SK-N-SH treated with all-trans-retinoic acid at 6 μM for 48 hours (cell line): ENCODE measurements around the gene S100A7.

Experiments used
- BACH2 ChIP-seq: fragments of 250-450 bp; sonication (Bioruptor Pico); IDR thresholded peaks from 2 replicates; pipeline ENCODE4 v1.9.0; 2021; ENCODE audit warnings: mild to moderate bottlenecking, borderline replicate concordance
- CSDC2 ChIP-seq: fragments of 250-450 bp; sonication (Bioruptor Pico); IDR thresholded peaks from 2 replicates; pipeline ENCODE4 v1.5.0; 2020; ENCODE audit warnings: mild to moderate bottlenecking, moderate library complexity
- CSRNP3 ChIP-seq: fragments of 250-450 bp; sonication (Bioruptor Pico); IDR thresholded peaks from 2 replicates; pipeline ENCODE4 v1.5.1; 2021; ENCODE audit warnings: mild to moderate bottlenecking, moderate library complexity
- ISL1 ChIP-seq: fragments of 250-450 bp; sonication (Bioruptor Pico); IDR thresholded peaks from 2 replicates; pipeline ENCODE4 v2.1.2; 2022; ENCODE audit warnings: mild to moderate bottlenecking, moderate library complexity
- RARB ChIP-seq: fragments of 250-450 bp; sonication (Bioruptor Pico); IDR thresholded peaks from 2 replicates; pipeline ENCODE4 v1.8.0; 2021; ENCODE audit warnings: mild to moderate bottlenecking, moderate library complexity
- ZFP30 ChIP-seq: fragments of 450-650 bp; formaldehyde crosslinking; IDR thresholded peaks from 2 replicates; pipeline ENCODE4 v1.5.0; 2022; ENCODE audit warnings: mild to moderate bottlenecking, moderate library complexity
- TF ChIP-seq, protein P1 (sequence below): fragments of 250-450 bp; sonication (Bioruptor Pico); IDR thresholded peaks from 2 replicates; pipeline ENCODE4 v1.8.0; 2020; ENCODE audit warnings: mild to moderate bottlenecking, moderate library complexity, borderline replicate concordance

- TF ChIP-seq, protein P1, sequence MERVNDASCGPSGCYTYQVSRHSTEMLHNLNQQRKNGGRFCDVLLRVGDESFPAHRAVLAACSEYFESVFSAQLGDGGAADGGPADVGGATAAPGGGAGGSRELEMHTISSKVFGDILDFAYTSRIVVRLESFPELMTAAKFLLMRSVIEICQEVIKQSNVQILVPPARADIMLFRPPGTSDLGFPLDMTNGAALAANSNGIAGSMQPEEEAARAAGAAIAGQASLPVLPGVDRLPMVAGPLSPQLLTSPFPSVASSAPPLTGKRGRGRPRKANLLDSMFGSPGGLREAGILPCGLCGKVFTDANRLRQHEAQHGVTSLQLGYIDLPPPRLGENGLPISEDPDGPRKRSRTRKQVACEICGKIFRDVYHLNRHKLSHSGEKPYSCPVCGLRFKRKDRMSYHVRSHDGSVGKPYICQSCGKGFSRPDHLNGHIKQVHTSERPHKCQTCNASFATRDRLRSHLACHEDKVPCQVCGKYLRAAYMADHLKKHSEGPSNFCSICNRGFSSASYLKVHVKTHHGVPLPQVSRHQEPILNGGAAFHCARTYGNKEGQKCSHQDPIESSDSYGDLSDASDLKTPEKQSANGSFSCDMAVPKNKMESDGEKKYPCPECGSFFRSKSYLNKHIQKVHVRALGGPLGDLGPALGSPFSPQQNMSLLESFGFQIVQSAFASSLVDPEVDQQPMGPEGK, result no peak
- TF ChIP-seq ISL1, result peak; percentile 59
- no peak for TF ChIP-seq CSRNP3 (CRISPR knock-in tag)
- no peak for TF ChIP-seq ZFP30
- no peak for TF ChIP-seq RARB (CRISPR knock-in tag)
- no peak for TF ChIP-seq BACH2 (CRISPR knock-in tag)
- TF ChIP-seq CSDC2 (CRISPR knock-in tag), result no peak
These were observed 25.4 kb upstream of the S100A7 start for GRCh38 chr1:153485863-153486262.
